Inflammatory macrophage treated with lipopolysaccharide for 4 hours (primary cell): Measurements from ENCODE around the gene TUBA4A.

Source experiments
- DNase-seq: peaks from one replicate; pipeline ENCODE4 v3.0.0-alpha.2; 2020

Gene TUBA4A

DNA sequence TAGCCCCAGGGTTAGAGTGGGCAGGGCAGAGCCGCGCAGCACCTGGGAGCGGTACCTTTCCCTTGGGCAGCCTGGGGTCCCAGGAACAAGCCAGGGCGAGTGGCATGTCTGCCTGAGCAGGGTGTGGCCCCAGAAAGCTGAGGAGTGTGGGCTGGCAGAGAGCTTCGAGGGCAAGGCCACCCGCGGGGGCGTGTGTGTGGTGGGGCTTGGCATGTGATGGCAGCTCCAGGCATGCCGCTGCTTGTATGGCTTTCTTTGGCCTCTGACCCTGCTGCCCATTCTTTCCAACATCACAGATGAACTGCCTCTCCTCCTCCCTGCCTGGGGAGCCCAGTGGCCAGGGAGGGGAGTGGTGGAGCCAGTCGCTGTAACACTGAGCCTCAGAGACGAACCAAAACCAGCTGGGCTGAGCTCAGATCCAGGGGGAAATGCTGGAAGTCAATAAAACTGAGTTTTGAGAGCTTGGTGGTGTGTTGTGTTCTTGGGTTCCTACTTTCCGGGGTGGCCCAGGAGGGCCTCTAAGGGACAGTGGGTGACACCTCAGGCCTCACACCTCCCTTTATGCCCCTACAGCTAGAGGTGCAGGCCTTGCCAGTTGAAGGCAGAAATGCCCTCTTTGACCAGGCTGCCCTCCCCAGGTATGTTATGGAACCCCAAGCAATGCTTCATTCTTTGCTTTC lies 32.9 kb upstream of the TUBA4A start:
- no peak for DNase-seq

GRCh38 chr2:219285894-219286425 lies 32.2 kb upstream of the TUBA4A start:
- DNase-seq = no peak

DNA sequence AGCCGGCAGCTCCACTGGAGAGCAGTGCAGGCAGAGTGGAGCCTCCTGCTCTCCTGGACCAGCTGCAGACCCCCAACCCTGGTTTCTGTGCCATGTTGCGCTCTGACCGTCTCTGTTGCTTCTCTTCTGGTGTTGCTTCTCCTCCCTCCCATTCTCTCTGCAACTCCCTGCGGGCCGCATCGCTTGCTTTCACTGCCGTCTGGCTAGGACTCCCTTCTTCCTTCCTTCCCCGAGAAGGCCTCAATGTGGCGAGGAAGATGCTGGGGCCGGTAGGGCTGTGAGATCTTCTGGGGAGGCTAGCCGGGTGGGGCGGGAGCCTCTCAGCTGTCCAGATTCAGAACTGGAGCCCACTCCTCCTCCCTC lies 31.6 kb upstream of the TUBA4A start:
- DNase-seq = no peak

DNA sequence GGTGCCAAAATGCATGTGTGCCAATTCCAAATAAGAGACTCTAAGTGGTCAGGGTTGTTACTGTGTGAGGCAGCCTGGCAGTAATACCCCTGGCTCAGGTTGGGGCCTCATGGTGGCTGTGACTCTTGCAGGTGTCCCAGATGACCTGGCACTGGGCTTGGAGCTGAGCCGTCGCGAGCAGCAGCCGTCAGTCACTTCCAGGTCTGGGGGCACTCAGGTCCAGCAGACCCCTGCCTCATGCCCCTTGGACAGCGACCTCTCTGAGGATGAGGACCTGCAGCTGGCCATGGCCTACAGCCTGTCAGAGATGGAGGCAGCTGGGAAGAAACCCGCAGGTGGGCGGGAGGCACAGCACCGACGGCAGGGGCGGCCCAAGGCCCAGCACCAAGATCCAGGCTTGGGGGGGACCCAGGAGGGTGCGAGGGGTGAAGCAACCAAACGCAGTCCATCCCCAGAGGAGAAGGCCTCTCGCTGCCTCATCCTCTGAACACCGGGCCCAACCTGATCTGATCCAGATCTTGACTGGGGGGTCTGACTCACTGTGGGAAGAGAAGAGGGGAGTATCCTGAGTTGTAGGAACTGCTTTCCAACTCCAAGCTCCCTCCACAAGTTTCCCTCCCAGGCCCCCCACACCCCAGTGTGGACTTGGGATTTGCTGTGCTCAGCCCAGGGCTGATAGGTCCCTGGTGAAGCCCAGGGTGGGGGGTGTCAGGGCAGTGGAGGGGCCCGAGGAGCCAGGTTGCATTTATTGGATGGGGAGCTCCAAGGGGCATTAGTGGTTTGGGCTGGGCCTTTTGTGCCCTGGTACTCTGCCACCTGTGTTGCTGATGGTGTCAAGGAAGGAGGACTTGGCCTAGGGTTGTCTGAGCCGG lies 31.0 kb upstream of the TUBA4A start:
- no peak for DNase-seq

- no peak for DNase-seq
Observed at GRCh38 chr2:219282943-219283581, 29.3 kb upstream of the TUBA4A start.

DNA sequence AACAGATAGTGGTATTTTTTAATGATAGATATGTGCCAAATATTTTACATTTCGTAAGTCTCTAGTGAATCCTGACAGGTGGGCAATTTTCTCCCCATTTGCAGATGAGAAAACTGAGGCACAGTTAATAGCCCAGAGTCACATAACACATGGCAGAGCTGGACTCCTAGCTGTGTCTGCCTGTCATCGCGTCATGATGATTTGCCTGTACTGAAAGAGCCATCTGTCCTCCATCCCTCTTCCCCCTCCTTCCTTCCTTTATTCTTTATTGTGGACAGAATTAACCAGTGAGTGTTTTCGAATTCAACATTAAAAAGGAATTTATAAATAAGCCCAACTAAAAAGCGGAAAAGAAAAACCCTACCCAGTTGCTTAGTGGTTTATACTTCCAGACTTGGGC lies 28.7 kb upstream of the TUBA4A start:
- no peak for DNase-seq

GRCh38 chr2:219281588-219281987 lies 27.9 kb upstream of the TUBA4A start:
- no peak for DNase-seq

DNA sequence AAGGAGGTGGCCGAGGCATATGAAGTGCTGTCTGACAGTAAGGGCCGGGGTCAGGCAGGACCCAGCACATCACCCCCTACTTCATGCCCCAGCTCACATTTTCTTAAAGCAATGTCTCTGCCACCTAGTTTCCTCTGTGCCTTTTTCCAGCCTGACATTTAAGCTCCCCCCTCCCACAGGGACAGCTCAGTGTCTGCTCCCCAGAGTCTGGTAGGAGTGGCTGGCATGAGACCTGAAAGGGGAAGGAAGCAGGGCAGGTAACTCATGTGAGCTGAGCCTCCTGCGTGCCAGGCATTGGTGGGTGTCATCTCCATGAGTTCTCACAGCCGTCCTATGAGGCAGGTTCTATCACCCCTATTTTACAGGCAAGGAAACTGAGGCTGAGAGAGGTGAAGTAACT lies 26.9 kb upstream of the TUBA4A start:
- no peak for DNase-seq

DNA sequence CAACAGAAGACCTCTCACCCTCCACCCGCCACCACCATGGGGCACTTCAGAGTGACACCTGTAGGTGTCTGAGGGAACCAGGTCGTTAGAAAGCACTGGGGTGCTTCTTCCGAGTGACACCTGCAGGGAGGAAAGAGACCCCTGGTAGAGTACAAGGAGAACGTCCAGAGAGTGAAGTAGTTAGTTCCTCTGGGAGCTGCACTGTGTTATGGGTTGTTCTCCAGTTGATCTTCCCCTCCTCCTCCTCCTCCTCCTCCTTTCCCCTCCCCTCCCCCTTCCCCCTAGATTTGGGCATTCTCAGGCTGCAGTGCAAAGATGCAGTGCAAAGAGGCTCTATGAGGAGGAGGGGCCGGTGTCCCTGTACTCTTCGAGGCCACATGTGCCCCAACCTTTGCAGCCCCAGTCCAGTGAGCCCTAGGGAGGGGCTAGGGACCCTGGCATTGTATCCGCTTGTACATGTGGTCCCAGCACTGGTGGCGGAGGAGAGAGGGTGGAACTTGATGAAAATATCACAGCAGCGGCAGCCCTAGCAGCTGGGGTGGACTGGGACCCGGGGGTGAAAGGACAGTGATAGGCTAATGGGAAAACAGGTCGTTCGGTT lies 26.3 kb upstream of the TUBA4A start:
- no peak for DNase-seq

- DNase-seq = peak; percentile 100
Observed at GRCh38 chr2:219279151-219279915, 25.6 kb upstream of the TUBA4A start, which contains the start of gene DNAJB2. DNAJB2 (plus strand) TSS chr2:219279366; CDS start chr2:219279834, 468 bp downstream.

DNA sequence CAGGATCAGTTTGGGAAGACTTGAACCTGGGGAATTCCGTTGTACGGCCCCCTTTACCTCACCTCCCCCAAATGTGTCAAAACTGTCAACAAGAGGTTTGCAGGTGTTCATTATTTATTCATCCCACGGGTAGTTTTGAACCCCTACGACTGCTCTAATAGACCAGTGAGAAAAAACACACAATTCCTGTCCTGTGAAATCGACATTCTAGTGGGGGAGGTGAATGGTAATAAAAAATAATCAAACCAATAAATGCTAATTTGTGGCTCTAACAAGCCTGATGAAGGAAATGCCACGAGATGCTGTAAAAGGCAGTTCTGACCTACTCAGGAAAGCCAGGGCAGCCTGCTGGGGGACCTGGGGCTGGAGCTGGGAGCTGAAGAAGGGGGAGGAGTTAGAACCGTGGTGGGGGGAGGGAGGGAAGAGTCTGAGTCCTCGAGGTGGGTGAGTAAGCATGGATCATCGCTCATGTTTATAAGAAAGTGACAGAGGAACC lies 25.0 kb upstream of the TUBA4A start:
- no peak for DNase-seq

GRCh38 chr2:219277703-219278654 lies 24.3 kb upstream of the TUBA4A start:
- peak; percentile 55 for DNase-seq

DNA sequence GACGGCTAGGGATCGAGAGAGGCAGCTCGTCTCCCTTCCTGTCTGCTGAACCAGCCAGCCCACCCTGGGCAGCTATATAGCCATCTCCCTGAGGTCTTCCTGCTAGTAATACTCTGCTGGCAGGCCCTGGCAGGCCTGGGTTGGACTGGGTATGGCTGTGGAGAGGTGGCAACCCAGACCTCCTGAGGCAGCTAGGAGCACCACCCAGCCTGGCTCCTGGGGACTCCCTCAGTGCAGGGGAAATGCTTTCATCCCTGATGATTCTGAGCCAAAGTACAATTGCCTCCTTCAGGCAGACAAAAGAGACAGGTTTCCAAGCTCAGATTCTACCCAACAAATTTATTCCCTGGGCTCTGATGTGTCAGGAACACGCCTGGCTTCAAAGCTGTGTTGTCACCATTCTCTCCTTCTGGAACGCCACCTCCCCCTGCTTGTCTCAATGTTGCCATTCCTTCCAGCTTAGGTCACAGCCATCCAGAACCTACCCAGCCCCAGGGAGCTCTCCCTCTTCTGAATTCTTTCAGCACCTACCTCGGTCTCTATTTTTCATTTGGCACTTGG lies 20.7 kb upstream of the TUBA4A start:
- no peak for DNase-seq

DNA sequence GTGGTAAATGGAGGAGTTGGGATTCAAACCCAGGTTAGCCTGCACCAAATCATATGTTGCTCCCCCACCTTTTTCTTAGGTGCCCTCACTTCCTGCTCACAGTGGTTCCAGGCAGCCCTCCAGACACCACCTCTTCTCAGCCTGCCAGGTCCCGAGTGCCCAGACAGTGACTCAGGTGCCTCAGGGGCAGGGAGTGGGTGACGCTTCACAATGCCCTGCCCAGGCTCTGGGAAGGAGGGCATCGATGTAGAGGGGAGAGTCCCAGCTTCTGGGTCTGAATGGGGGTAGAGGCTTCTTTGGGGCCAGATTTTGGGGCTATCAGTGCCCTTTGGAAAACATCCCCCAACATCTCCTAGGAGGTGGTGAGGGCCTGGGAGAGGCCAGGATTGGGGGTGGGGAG lies 20.2 kb upstream of the TUBA4A start:
- no peak for DNase-seq

DNA sequence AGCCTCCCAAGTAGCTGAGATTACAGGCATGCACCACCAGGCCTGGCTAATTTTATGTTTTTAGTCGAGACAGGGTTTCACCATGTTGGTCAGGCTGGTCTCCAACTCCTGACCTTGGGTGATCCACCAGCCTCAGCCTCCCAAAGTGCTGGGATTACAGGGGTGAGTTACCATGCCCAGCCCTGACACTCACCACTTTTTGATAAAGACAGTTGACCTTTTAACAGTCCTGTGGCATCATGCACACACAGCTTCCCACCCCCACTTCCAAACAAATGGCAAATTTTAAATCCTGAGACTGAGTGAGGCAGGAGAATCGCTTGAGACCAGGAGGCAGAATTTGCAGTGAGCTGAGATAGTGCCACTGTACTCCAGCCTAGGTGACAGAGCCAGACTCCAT lies 19.3 kb upstream of the TUBA4A start:
- DNase-seq = no peak

DNA sequence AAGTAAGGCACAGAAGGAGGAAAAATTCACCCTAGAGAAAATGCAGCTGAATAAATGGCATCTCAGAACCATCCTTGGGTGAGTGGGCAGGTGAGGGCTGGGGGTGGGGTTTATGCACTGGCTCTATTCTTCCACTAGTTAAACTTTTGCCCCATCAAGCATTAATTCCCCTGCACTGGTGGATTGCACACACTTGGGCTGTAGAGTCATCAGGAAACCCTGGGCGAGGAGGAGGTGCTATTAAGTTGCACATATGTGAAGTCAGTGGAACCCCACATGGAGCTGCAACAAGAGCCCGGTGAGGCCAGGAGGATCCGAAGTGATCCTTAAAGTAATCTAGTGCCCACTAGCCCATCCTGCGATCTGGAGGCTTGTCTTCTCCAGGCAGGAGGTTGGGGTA lies 18.6 kb upstream of the TUBA4A start:
- no peak for DNase-seq

DNA sequence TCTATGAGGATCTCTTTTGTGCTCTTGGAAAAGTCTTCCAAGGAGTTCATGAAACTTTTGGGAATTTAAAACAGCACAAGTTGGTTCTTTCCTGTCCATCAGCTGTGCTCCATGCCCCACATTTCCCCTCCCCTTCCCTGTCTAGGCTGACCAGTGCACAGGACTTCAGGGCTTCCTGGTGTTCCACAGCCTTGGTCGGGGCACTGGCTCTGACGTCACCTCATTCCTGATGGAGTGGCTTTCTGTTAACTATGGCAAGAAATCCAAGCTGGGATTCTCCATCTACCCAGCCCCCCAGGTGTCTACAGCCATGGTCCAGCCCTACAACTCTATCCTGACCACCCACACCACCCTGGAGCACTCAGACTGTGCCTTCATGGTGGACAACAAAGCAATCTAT lies 17.3 kb upstream of the TUBA4A start:
- DNase-seq = no peak

DNA sequence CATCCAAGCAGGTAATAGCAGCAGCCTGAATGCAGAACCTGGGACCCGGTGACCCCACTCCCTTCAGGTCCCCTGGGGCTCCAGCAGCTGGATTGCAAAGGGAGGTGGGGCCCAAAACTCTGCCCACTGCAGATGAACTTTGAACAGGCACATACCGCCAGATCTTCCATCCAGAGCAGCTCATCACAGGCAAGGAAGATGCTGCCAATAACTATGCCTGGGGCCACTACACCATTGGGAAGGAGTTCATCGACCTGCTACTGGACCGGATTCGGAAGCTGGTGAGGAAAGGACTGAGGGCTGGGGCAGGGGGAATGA lies 16.3 kb upstream of the TUBA4A start:
- DNase-seq = no peak

- DNase-seq = no peak
Observed at GRCh38 chr2:219269362-219270054, 15.8 kb upstream of the TUBA4A start.

GRCh38 chr2:219268294-219268693 lies 14.6 kb upstream of the TUBA4A start:
- DNase-seq = no peak
